Neural crest cell (in vitro differentiated cells): ENCODE results near the gene SYAP1. TPM values are rescaled to one million over a fixed set of nuclear protein-coding genes. Genes with fewer than 3 reads are reported as not detected.
A peak's percentile ranks its signal among the peaks of the same experiment; 100 is the strongest.
"Not testable (repeated sequence)": the region's sequence is repeated elsewhere in the genome, so short reads cannot be mapped to it uniquely, and the experiment has no call there.

Experiments
- DNase-seq: peaks from one replicate; pipeline ENCODE4 v3.0.0; 2021; ENCODE audit warnings: low read depth, mixed read lengths, low spot score
- H3K27ac Mint-ChIP-seq: one replicate; pipeline ENCODE4 v1.8.0; 2021; ENCODE audit warnings: mild to moderate bottlenecking, mixed read lengths; ENCODE audit not compliant: unreplicated experiment
- H3K27me3 Mint-ChIP-seq: 2 replicates; pipeline ENCODE4 v1.8.0; 2021; ENCODE audit warnings: low read depth, mild to moderate bottlenecking, mixed read lengths
- H3K36me3 Mint-ChIP-seq: 2 replicates; pipeline ENCODE4 v1.8.0; 2021; ENCODE audit warnings: low read depth, mild to moderate bottlenecking, mixed read lengths
- H3K4me1 Mint-ChIP-seq: 2 replicates; pipeline ENCODE4 v1.8.0; 2021; ENCODE audit warnings: mixed read lengths
- H3K4me3 Mint-ChIP-seq: one replicate; pipeline ENCODE4 v1.8.0; 2021; ENCODE audit warnings: mild to moderate bottlenecking, mixed read lengths
- H3K9me3 Mint-ChIP-seq: 2 replicates; pipeline ENCODE4 v1.8.0; 2021; ENCODE audit warnings: mixed read lengths
- CTCF ChIP-seq: fragments of 200-600 bp; sonication (generic); conservative IDR thresholded peaks from 2 replicates; pipeline ENCODE4 v1.5.0; 2021; ENCODE audit warnings: antibody characterized with exemption, mild to moderate bottlenecking
- total RNA-seq: library from RNA; stranded (reverse); gene quantifications from 2 replicates; pipeline ENCODE4 v1.2.1, GENCODE V29; 2021

Gene SYAP1
- total RNA-seq, 1 donor from 2014 or later: 38.0 TPM

GRCh38 chrX:16783452-16783851 lies 64.0 kb downstream of the SYAP1 start:
- no peak overlapping the region for H3K27ac Mint-ChIP-seq
- H3K27me3 Mint-ChIP-seq: no peaks in the 10 kb centered on the region
- DNase-seq: no peak
- H3K4me3 Mint-ChIP-seq: peak overlapping the region; percentile 49
- no peak for TF ChIP-seq CTCF
- no peaks in the 10 kb centered on the region for H3K36me3 Mint-ChIP-seq
- H3K4me1 Mint-ChIP-seq: peaks cover 24% of the 10 kb centered on the region
- no peaks in the 10 kb centered on the region for H3K9me3 Mint-ChIP-seq

- not testable (repeated sequence) for H3K36me3 Mint-ChIP-seq, H3K27ac Mint-ChIP-seq, H3K4me3 Mint-ChIP-seq, DNase-seq, H3K27me3 Mint-ChIP-seq, H3K9me3 Mint-ChIP-seq
- H3K4me1 Mint-ChIP-seq: peaks cover 18% of the 10 kb centered on the region
Measured at GRCh38 chrX:16784440-16784839, 65.0 kb downstream of the SYAP1 start.

GRCh38 chrX:16785247-16786138 lies 66.1 kb downstream of the SYAP1 start:
- TF ChIP-seq CTCF: no peak
- Mint-ChIP-seq H3K4me3 (peak overlapping the region; percentile 92), H3K27me3 (no peaks in the 10 kb centered on the region), H3K27ac (peak overlapping the region; percentile 81), H3K36me3 (no peaks in the 10 kb centered on the region), H3K9me3 (no peaks in the 10 kb centered on the region), H3K4me1 (peaks cover 18% of the 10 kb centered on the region)
- DNase-seq: no peak

GRCh38 chrX:16786139-16786790 lies 66.9 kb downstream of the SYAP1 start, which contains the start of gene TXLNG:
TXLNG (plus strand) TSS chrX:16786466; CDS start chrX:16786488, 22 bp downstream.
- TF ChIP-seq CTCF: no peak
- H3K9me3 Mint-ChIP-seq: no peaks in the 10 kb centered on the region
- H3K27me3 Mint-ChIP-seq: no peaks in the 10 kb centered on the region
- peaks cover 18% of the 10 kb centered on the region for H3K4me1 Mint-ChIP-seq
- H3K4me3 Mint-ChIP-seq: peak within 1 kb of the TSS; percentile 92
- no peaks in the 10 kb centered on the region for H3K36me3 Mint-ChIP-seq
- peak within 1 kb of the TSS; percentile 81 for H3K27ac Mint-ChIP-seq
- peak; percentile 96 for DNase-seq

- Mint-ChIP-seq H3K9me3 (no peaks in the 10 kb centered on the region), H3K4me3 (peak overlapping the region; percentile 92), H3K4me1 (peaks cover 18% of the 10 kb centered on the region), H3K27me3 (no peaks in the 10 kb centered on the region), H3K27ac (no peak overlapping the region), H3K36me3 (no peaks in the 10 kb centered on the region)
- no peak for DNase-seq
- TF ChIP-seq CTCF: no peak
Measured at GRCh38 chrX:16786791-16787735, 67.7 kb downstream of the SYAP1 start.
